ENCODE measurements around the gene ATAT1.
A peak's percentile ranks its signal among the peaks of the same experiment; 100 is the strongest.

DNA sequence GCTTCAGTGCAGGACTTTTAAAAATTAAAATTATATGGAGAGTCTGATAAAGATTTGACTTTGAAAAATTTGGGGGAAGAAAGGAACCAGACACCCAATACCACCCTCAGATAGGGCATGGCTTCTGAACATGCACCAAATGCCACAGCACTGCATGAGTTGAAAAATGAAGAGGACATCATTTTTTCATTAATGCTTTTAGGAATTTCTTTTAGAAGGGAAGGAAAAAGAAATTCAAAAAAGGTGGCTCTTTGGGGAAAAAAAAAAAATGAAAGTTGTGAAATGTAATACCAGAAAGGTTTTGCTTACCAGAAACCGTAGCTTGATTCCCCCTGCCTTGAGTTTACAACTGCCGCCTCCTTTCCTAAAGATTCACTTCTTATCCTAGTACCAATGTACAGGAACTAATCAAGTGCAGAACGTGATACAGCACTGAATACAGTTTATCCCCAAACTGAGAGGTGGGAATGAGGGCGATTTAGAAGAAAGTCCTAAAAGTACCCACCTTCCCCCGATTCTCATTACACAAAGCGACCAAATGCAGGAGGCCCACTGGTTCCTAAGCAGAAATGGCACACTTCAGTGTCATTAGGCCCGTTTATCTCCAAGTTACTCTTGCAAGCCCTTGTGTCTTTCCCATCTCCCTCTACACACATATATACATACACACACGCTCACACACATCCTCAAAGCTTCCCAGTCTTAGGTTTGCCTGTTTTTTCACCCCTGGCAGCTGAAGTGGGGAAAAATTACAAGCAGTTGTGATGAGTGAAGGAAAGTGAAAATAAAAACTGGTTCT is 12.4 kb upstream of the ATAT1 start:
- TF ChIP-seq, protein P1, sequence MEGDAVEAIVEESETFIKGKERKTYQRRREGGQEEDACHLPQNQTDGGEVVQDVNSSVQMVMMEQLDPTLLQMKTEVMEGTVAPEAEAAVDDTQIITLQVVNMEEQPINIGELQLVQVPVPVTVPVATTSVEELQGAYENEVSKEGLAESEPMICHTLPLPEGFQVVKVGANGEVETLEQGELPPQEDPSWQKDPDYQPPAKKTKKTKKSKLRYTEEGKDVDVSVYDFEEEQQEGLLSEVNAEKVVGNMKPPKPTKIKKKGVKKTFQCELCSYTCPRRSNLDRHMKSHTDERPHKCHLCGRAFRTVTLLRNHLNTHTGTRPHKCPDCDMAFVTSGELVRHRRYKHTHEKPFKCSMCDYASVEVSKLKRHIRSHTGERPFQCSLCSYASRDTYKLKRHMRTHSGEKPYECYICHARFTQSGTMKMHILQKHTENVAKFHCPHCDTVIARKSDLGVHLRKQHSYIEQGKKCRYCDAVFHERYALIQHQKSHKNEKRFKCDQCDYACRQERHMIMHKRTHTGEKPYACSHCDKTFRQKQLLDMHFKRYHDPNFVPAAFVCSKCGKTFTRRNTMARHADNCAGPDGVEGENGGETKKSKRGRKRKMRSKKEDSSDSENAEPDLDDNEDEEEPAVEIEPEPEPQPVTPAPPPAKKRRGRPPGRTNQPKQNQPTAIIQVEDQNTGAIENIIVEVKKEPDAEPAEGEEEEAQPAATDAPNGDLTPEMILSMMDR (CRISPR knock-in tag; IDR thresholded peaks at IDR 0.05): no peak
- TF ChIP-seq, protein P2, sequence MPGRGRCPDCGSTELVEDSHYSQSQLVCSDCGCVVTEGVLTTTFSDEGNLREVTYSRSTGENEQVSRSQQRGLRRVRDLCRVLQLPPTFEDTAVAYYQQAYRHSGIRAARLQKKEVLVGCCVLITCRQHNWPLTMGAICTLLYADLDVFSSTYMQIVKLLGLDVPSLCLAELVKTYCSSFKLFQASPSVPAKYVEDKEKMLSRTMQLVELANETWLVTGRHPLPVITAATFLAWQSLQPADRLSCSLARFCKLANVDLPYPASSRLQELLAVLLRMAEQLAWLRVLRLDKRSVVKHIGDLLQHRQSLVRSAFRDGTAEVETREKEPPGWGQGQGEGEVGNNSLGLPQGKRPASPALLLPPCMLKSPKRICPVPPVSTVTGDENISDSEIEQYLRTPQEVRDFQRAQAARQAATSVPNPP (CRISPR knock-in tag; IDR thresholded peaks at IDR 0.05): peak; percentile 0; the same call in 1 of the 2 replicates
- TF ChIP-seq ATM (IDR thresholded peaks at IDR 0.05; ENCODE audit: borderline replicate concordance) (no peak), CBX5 (CRISPR knock-in tag; IDR thresholded peaks at IDR 0.05; ENCODE audit: borderline replicate concordance) (no peak), EP300 (IDR thresholded peaks at IDR 0.05; ENCODE audit: low read depth in 2 of 2, low read length in 2 of 2) (no peak), EP300 (CRISPR knock-in tag; IDR thresholded peaks at IDR 0.05; ENCODE audit: borderline replicate concordance) (no peak), CREB3 (CRISPR knock-in tag; IDR thresholded peaks at IDR 0.05) (no peak), EED (CRISPR knock-in tag; IDR thresholded peaks at IDR 0.05) (no peak), CEBPB (IDR thresholded peaks at IDR 0.05; ENCODE audit: borderline replicate concordance, low read depth, low read length) (no peak), CBX1 (IDR thresholded peaks at IDR 0.05; ENCODE audit: low read depth) (no peak)
- TF ChIP-seq, protein P3, sequence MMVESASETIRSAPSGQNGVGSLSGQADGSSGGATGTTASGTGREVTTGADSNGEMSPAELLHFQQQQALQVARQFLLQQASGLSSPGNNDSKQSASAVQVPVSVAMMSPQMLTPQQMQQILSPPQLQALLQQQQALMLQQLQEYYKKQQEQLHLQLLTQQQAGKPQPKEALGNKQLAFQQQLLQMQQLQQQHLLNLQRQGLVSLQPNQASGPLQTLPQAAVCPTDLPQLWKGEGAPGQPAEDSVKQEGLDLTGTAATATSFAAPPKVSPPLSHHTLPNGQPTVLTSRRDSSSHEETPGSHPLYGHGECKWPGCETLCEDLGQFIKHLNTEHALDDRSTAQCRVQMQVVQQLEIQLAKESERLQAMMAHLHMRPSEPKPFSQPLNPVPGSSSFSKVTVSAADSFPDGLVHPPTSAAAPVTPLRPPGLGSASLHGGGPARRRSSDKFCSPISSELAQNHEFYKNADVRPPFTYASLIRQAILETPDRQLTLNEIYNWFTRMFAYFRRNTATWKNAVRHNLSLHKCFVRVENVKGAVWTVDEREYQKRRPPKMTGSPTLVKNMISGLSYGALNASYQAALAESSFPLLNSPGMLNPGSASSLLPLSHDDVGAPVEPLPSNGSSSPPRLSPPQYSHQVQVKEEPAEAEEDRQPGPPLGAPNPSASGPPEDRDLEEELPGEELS (CRISPR knock-in tag; IDR thresholded peaks at IDR 0.05): no peak
